Heart left ventricle (tissue), 13 donors: Measurements from ENCODE around the gene YTHDC1.

Source experiments
- CTCF ChIP-seq, 12 donors: fragments of 200-600 bp; sonication (generic) in 4 of 12; IDR thresholded peaks; one replicate each; pipeline versions ENCODE4 v1.5.0 to v1.8.0; 2018 to 2022; ENCODE audit warnings: antibody characterized with exemption in 12 of 12, mild to moderate bottlenecking in 5 of 12
- POLR2A ChIP-seq, 2 donors: fragments of 450-650 bp; IDR thresholded peaks; one replicate each; pipeline ENCODE4 v1.6.1; 2017; ENCODE audit warnings: antibody characterized with exemption in 2 of 2, mild to moderate bottlenecking in 2 of 2, moderate library complexity in 2 of 2
- donor health status: ischemic (EF 13 %, LVEDD 7.1; RV severe dilation, severe dysfunction).
- donor health status: DM: no; HTN: yes; CAD: no.
- donor health status: DM: no; HTN: no; CAD: no.
- donor health status: ischemic (EF 25% LVEDD 6.9; RV normal size, moderate dysfunction).
- donor health status: ischemic (EF 25% LVEDD 5.7; RV mildly dilated, moderate dysfunction).
- donor health status: ischemic (EF 35%, LVEDD 5.7; RV mildly dilated, moderate dysfunction).
- donor health status: nonischemic (EF 11% LVEDD 7.7; RV severe dilation, severe dysfunction).
- donor health status: DM: yes; HTN: yes; CAD: no.
- donor health status: PGD.
- donor health status: ischemic (EF 29% LVEDD 5.4; RV normal size, mild dysfunction).
- donor health status: nonischemic (EF 23%, LVEDD 6.1; RV moderate dilation, normal function).

DNA sequence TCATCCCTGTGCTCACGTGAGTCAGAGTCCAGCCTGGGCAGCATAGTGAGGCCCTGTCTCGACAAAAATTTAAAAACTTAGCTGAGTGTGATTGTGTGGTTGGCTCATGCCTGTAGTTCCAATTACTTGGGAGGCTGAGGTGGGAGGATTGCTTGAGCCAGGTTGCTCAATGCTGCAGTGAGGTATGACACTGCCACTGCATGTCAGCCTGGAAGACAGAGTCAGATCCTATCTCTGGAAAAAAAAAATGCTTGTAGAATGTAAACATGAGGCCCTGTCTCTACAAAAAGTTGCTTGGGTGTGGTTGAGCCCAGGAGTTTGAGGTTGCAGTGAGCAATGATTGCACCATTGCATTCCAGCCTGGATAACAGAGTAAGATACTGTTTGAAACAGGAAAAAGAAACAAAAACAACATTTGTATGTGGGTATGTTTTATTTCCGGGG lies 11.3 kb upstream of the YTHDC1 start:
- no peak for TF ChIP-seq POLR2A (IDR thresholded peaks at IDR 0.05)
- TF ChIP-seq CTCF (IDR thresholded peaks at IDR 0.05): no peak
